IMR-90 (cell line): ENCODE results near the gene PDK1. TPM values are rescaled to one million over a fixed set of nuclear protein-coding genes. Genes with fewer than 3 reads are reported as not detected.

ENCODE experiments used
- ATAC-seq: fragments of 200-7000 bp; cut with Tn5 transposase; 2 replicates; pipeline ENCODE4 v1.9.1; 2020; ENCODE audit warnings: low read depth, mild to moderate bottlenecking, moderate library complexity
- BruUV-seq: library from RNA; stranded (reverse); fragments of 400-500 nt; replicated peaks from 2 replicates; lab custom pipeline; 2021; lab: Mats Ljungman, UMichigan
- CTCF ChIA-PET: fragments of 300-600 bp; formaldehyde crosslinking; extraction: SDS; loops from one replicate; lab custom pipeline; 2021; ENCODE audit warnings: antibody characterized with exemption; lab: Yijun Ruan, JAX
- POLR2A ChIA-PET: fragments of 300-600 bp; sonication (Branson Sonifier 250); formaldehyde crosslinking; loops from one replicate; lab custom pipeline; 2022; ENCODE audit warnings: antibody characterized with exemption; ENCODE audit not compliant: unreplicated experiment; lab: Charles Lee
- DNase-seq: peaks from one replicate; pipeline ENCODE4 v3.0.0; 2013
- H2AFZ ChIP-seq: replicated peaks from 2 replicates; pipeline ENCODE3; 2013; ENCODE audit warnings: low read length, mild to moderate bottlenecking; ENCODE audit not compliant: poor library complexity
- H2AK5ac ChIP-seq: 2 replicates; pipeline ENCODE4 v1.6.1; 2013; ENCODE audit warnings: low read depth, low read length, inconsistent platforms
- H2AK9ac ChIP-seq: replicated peaks from 2 replicates; pipeline ENCODE3; 2013; ENCODE audit warnings: mild to moderate bottlenecking, low read depth, low read length, moderate library complexity; ENCODE audit not compliant: poor library complexity
- H2BK120ac ChIP-seq: 2 replicates; pipeline ENCODE4 v1.6.1; 2013; ENCODE audit warnings: low read depth, low read length, inconsistent platforms
- H2BK15ac ChIP-seq: 3 replicates; pipeline ENCODE4 v1.6.1; 2013; ENCODE audit warnings: low read depth, low read length, inconsistent platforms
- H2BK20ac ChIP-seq: 2 replicates; pipeline ENCODE4 v1.6.1; 2013; ENCODE audit warnings: low read depth, mild to moderate bottlenecking, inconsistent platforms, low read length, moderate library complexity
- H2BK5ac ChIP-seq: 2 replicates; pipeline ENCODE4 v1.6.1; 2013; ENCODE audit warnings: mild to moderate bottlenecking, low read depth, low read length, inconsistent platforms; ENCODE audit not compliant: poor library complexity, severe bottlenecking
- H3K14ac ChIP-seq: replicated peaks from 2 replicates; pipeline ENCODE4 v1.6.1; 2013; ENCODE audit warnings: low read depth, low read length, inconsistent platforms
- H3K18ac ChIP-seq: 2 replicates; pipeline ENCODE4 v1.6.1; 2013; ENCODE audit warnings: low read depth, low read length, control low read depth
- H3K23ac ChIP-seq: 2 replicates; pipeline ENCODE4 v1.6.1; 2013; ENCODE audit warnings: low read depth, low read length, inconsistent platforms
- H3K27ac ChIP-seq: 2 replicates; pipeline ENCODE4 v1.5.1; 2013; ENCODE audit warnings: mild to moderate bottlenecking, control low read depth, low read length; ENCODE audit not compliant: insufficient read depth
- H3K27me3 ChIP-seq: 2 replicates; pipeline ENCODE4 v1.6.1; 2013; ENCODE audit warnings: low read length; ENCODE audit not compliant: control insufficient read depth, insufficient read depth
- H3K36me3 ChIP-seq: 2 replicates; pipeline ENCODE4 v1.6.1; 2013; ENCODE audit warnings: low read length, mixed read lengths; ENCODE audit not compliant: control insufficient read depth, insufficient read depth
- H3K4ac ChIP-seq: 2 replicates; pipeline ENCODE4 v1.6.1; 2013; ENCODE audit warnings: low read depth, low read length, inconsistent platforms
- H3K4me1 ChIP-seq: 2 replicates; pipeline ENCODE4 v1.6.1; 2013; ENCODE audit warnings: low read length, mixed read lengths; ENCODE audit not compliant: control insufficient read depth, insufficient read depth
- H3K4me2 ChIP-seq: 2 replicates; pipeline ENCODE4 v1.6.1; 2013; ENCODE audit warnings: low read depth, mild to moderate bottlenecking, control low read depth, low read length, moderate library complexity
- H3K4me3 ChIP-seq: 2 replicates; pipeline ENCODE4 v1.5.1; 2013; ENCODE audit warnings: low read depth, mild to moderate bottlenecking, control low read depth, low read length, moderate library complexity; ENCODE audit not compliant: insufficient read depth
- H3K56ac ChIP-seq: 2 replicates; pipeline ENCODE4 v1.6.1; 2013; ENCODE audit warnings: low read length, inconsistent platforms; ENCODE audit not compliant: insufficient read depth; ENCODE audit errors: extremely low read depth
- H3K79me1 ChIP-seq, 2 experiments: 2 replicates each; pipeline ENCODE4 v1.6.1; 2013; ENCODE audit warnings: low read length in 2 of 2, inconsistent platforms in 1 of 2, low read depth in 1 of 2
- H3K9ac ChIP-seq: 2 replicates; pipeline ENCODE4 v1.6.1; 2013; ENCODE audit warnings: low read depth, low read length, control low read depth
- H3K9me1 ChIP-seq: 2 replicates; pipeline ENCODE4 v1.6.1; 2013; ENCODE audit warnings: low read length, inconsistent platforms; ENCODE audit not compliant: insufficient read depth
- H3K9me3 ChIP-seq: 2 replicates; pipeline ENCODE4 v1.6.1; 2013; ENCODE audit warnings: low read length; ENCODE audit not compliant: control insufficient read depth, insufficient read depth
- H4K20me1 ChIP-seq: 2 replicates; pipeline ENCODE4 v1.6.1; 2013; ENCODE audit warnings: low read length, inconsistent platforms; ENCODE audit not compliant: insufficient read depth
- H4K5ac ChIP-seq: 2 replicates; pipeline ENCODE4 v1.6.1; 2013; ENCODE audit warnings: mild to moderate bottlenecking, low read depth, low read length, control low read depth
- H4K8ac ChIP-seq, 2 experiments: 2 replicates each; pipeline ENCODE4 v1.6.1; 2013; ENCODE audit warnings: low read depth in 2 of 2, low read length in 2 of 2, control low read depth in 1 of 2, inconsistent platforms in 1 of 2
- H4K91ac ChIP-seq: 2 replicates; pipeline ENCODE4 v1.6.1; 2013; ENCODE audit warnings: low read depth, low read length, inconsistent platforms; ENCODE audit not compliant: insufficient read depth
- BHLHE40 ChIP-seq: fragments of 150-350 bp; IDR thresholded peaks from 2 replicates; pipeline ENCODE4 v1.6.1; 2016; ENCODE audit warnings: mild to moderate bottlenecking, low read depth, low read length
- CHD1 ChIP-seq: IDR thresholded peaks from 2 replicates; pipeline ENCODE4 v1.6.1; 2012; ENCODE audit warnings: low read depth, low read length, improper control_type of control experiment
- POLR2A ChIP-seq: IDR thresholded peaks from 2 replicates; pipeline ENCODE4 v1.6.1; 2012; ENCODE audit warnings: mild to moderate bottlenecking, low read depth, low read length
- RAD21 ChIP-seq: IDR thresholded peaks from 2 replicates; pipeline ENCODE4 v1.6.1; 2012; ENCODE audit warnings: low read length, improper control_type of control experiment
- dilution Hi-C: fragments of 300-500 bp; cut with HindIII; formaldehyde crosslinking; loops from one replicate; pipeline ENCODE4 v1.14.3; 2018; ENCODE audit warnings: low sequenced_read_pairs; ENCODE audit not compliant: unreplicated experiment
- in situ Hi-C: fragments of 300-500 bp; cut with MboI; formaldehyde crosslinking; loops from 3 replicates; pipeline ENCODE4 v1.14.3; 2019; ENCODE audit warnings: low sequenced_read_pairs, inconsistent platforms, mixed read lengths
- intact Hi-C: fragments of 100-400 bp; cut with micrococcal nuclease; formaldehyde crosslinking; loops from 2 replicates; pipeline ENCODE4 v1.10.0; 2022
- polyA plus RNA-seq, 3 experiments: library from polyadenylated mRNA; depleted of rRNA; stranded (reverse); fragments of >200 nt; gene quantifications; 2 replicates each; pipeline ENCODE4 v1.2.3, GENCODE V29; 2012; ENCODE audit warnings: low replicate concordance in 1 of 3
- total RNA-seq: library from RNA; depleted of rRNA; stranded (reverse); fragments of >200 nt; gene quantifications from 2 replicates; pipeline ENCODE4 v1.2.3, GENCODE V29; 2012
- TF ChIP-seq, protein P1 (sequence below): fragments of 150-350 bp; IDR thresholded peaks from 2 replicates; pipeline ENCODE4 v1.6.1; 2017; ENCODE audit warnings: mild to moderate bottlenecking, antibody characterized with exemption, low read length, low read depth

The PDK1 gene
- total and polyA plus RNA-seq, 2 of the 4 experiments (the other 2 are of a cell fraction): 38.1 to 85.9 TPM

DNA sequence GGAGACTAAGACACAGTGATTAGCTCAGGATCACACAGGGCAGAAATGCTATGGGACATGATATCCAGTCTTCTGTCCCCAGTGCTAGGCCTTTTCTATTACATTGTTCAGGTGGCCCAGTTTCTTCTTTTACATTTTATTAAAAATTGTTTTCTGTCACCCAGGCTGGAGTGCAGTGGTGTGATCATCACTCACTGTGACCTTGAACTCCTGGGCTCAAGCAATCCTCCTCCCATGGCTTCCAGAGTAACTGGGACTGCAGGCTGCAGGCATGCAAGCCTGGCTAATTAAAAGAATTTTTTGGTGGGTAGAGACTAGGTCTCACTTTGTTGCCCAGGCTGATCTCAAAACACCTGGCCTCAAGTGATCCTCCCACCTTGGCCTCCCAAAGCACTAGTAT, 15.4 kb downstream of the PDK1 start:
- Histone ChIP-seq H2AK5ac (no peak overlapping the region), H3K4me1 (no peaks in the 10 kb centered on the region), H4K91ac (no peak overlapping the region), H4K8ac (no peak overlapping the region), H3K4me3 (no peak overlapping the region), H3K23ac (no peak overlapping the region), H3K14ac (no peak overlapping the region), H2AFZ (no peak overlapping the region), H3K27ac (no peak overlapping the region), H3K27me3 (no peaks in the 10 kb centered on the region), H3K18ac (no peak overlapping the region), H3K36me3 (peaks cover 35% of the 10 kb centered on the region), H3K56ac (no peak overlapping the region), H3K79me1 (peaks cover 14 to 30% of the 10 kb centered on the region in 2 experiments), H3K9me1 (peaks cover 4% of the 10 kb centered on the region; the same call in 1 of the 2 replicates), H3K9ac (no peak overlapping the region), H2BK5ac (no peak overlapping the region), H2AK9ac (no peak overlapping the region), H3K4ac (no peak overlapping the region), H3K4me2 (no peak overlapping the region), H2BK15ac (no peak overlapping the region), H4K5ac (no peak overlapping the region), H2BK120ac (no peak overlapping the region), H4K20me1 (no peaks in the 10 kb centered on the region), H3K9me3 (peaks cover 6% of the 10 kb centered on the region), H2BK20ac (no peak overlapping the region)
- ChIA-PET CTCF (no interaction called here), POLR2A (no interaction called here)
- dilution Hi-C loops (no loop called here), in situ Hi-C loops (no loop called here), intact Hi-C loops (no loop called here)
- BruUV-seq: no TSS peak
- DNase-seq: no peak
- no peak for ATAC-seq
- TF ChIP-seq BHLHE40 (no peak), CHD1 (no peak), RAD21 (no peak), POLR2A (no peak)
- TF ChIP-seq, protein P1, sequence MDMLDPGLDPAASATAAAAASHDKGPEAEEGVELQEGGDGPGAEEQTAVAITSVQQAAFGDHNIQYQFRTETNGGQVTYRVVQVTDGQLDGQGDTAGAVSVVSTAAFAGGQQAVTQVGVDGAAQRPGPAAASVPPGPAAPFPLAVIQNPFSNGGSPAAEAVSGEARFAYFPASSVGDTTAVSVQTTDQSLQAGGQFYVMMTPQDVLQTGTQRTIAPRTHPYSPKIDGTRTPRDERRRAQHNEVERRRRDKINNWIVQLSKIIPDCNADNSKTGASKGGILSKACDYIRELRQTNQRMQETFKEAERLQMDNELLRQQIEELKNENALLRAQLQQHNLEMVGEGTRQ: no peak
